Measurements from ENCODE around the gene ANKRD44. TPM values are rescaled to one million over a fixed set of nuclear protein-coding genes. Genes with fewer than 3 reads are reported as not detected.

The ANKRD44 gene
- total and polyA plus RNA-seq, 4 donors: 25.9 to 63.5 (median 31.5) TPM

GRCh38 chr2:197197895-197198311 lies 112.7 kb downstream of the ANKRD44 start:
- Histone ChIP-seq H3K27ac (ENCODE audit: low read depth, low read length) (no peak overlapping the region), H3K4me3 (ENCODE audit: low read depth, low read length) (no peak overlapping the region), H3K9me3 (ENCODE audit: control insufficient read depth, insufficient read depth, low read length) (no peaks in the 10 kb centered on the region), H3K4me1 (ENCODE audit: control insufficient read depth, insufficient read depth, low read length) (peaks cover 3% of the 10 kb centered on the region), H3K36me3 (ENCODE audit: control insufficient read depth, insufficient read depth, low read length) (peaks cover 5% of the 10 kb centered on the region), H3K27me3 (ENCODE audit: control insufficient read depth, insufficient read depth, low read length) (no peaks in the 10 kb centered on the region)
- 100% methylated on average over 2 of the region's 4 CpGs for WGBS (ENCODE audit: insufficient coverage)
- no peak for DNase-seq (ENCODE audit: low read depth in 4 of 6, low spot score in 6 of 6)

- H3K4me1 ChIP-seq (ENCODE audit: control insufficient read depth, insufficient read depth, low read length): peaks cover 3% of the 10 kb centered on the region
- H3K4me3 ChIP-seq (ENCODE audit: low read depth, low read length): no peak overlapping the region
- H3K27me3 ChIP-seq (ENCODE audit: control insufficient read depth, insufficient read depth, low read length): no peaks in the 10 kb centered on the region
- peaks cover 5% of the 10 kb centered on the region for H3K36me3 ChIP-seq (ENCODE audit: control insufficient read depth, insufficient read depth, low read length)
- no peak overlapping the region for H3K27ac ChIP-seq (ENCODE audit: low read depth, low read length)
- no peaks in the 10 kb centered on the region for H3K9me3 ChIP-seq (ENCODE audit: control insufficient read depth, insufficient read depth, low read length)
- WGBS (ENCODE audit: insufficient coverage): no CpG with 5 or more reads among the region's 2 CpGs
- peak in 1 of 6 donors; percentile 79 for DNase-seq (ENCODE audit: low read depth in 4 of 6, low spot score in 6 of 6)
These were observed 113.9 kb downstream of the ANKRD44 start for GRCh38 chr2:197196541-197197180.

GRCh38 chr2:197195518-197195917 lies 115.1 kb downstream of the ANKRD44 start:
- Histone ChIP-seq H3K4me3 (ENCODE audit: low read depth, low read length) (no peak overlapping the region), H3K27me3 (ENCODE audit: control insufficient read depth, insufficient read depth, low read length) (no peaks in the 10 kb centered on the region), H3K4me1 (ENCODE audit: control insufficient read depth, insufficient read depth, low read length) (peaks cover 3% of the 10 kb centered on the region), H3K9me3 (ENCODE audit: control insufficient read depth, insufficient read depth, low read length) (no peaks in the 10 kb centered on the region), H3K27ac (ENCODE audit: low read depth, low read length) (no peak overlapping the region), H3K36me3 (ENCODE audit: control insufficient read depth, insufficient read depth, low read length) (peaks cover 5% of the 10 kb centered on the region)
- WGBS (ENCODE audit: insufficient coverage): 83% methylated on average over 3 of the region's 3 CpGs
- DNase-seq (ENCODE audit: low read depth in 4 of 6, low spot score in 6 of 6): peak in 1 of 6 donors; percentile 88

GRCh38 chr2:197191940-197192322 lies 118.6 kb downstream of the ANKRD44 start:
- WGBS (ENCODE audit: insufficient coverage): no CpG with 5 or more reads among the region's 2 CpGs
- no peak for DNase-seq (ENCODE audit: low read depth in 4 of 6, low spot score in 6 of 6)
- Histone ChIP-seq H3K4me1 (ENCODE audit: control insufficient read depth, insufficient read depth, low read length) (no peaks in the 10 kb centered on the region), H3K27me3 (ENCODE audit: control insufficient read depth, insufficient read depth, low read length) (no peaks in the 10 kb centered on the region), H3K4me3 (ENCODE audit: low read depth, low read length) (no peak overlapping the region), H3K27ac (ENCODE audit: low read depth, low read length) (no peak overlapping the region), H3K36me3 (ENCODE audit: control insufficient read depth, insufficient read depth, low read length) (no peaks in the 10 kb centered on the region), H3K9me3 (ENCODE audit: control insufficient read depth, insufficient read depth, low read length) (no peaks in the 10 kb centered on the region)

GRCh38 chr2:197191177-197191939 lies 119.2 kb downstream of the ANKRD44 start:
- Histone ChIP-seq H3K27ac (ENCODE audit: low read depth, low read length) (no peak overlapping the region), H3K4me3 (ENCODE audit: low read depth, low read length) (no peak overlapping the region), H3K36me3 (ENCODE audit: control insufficient read depth, insufficient read depth, low read length) (no peaks in the 10 kb centered on the region), H3K27me3 (ENCODE audit: control insufficient read depth, insufficient read depth, low read length) (no peaks in the 10 kb centered on the region), H3K4me1 (ENCODE audit: control insufficient read depth, insufficient read depth, low read length) (no peaks in the 10 kb centered on the region), H3K9me3 (ENCODE audit: control insufficient read depth, insufficient read depth, low read length) (no peaks in the 10 kb centered on the region)
- WGBS (ENCODE audit: insufficient coverage): 75% methylated on average over 3 of the region's 4 CpGs
- DNase-seq (ENCODE audit: low read depth in 4 of 6, low spot score in 6 of 6): peak in 2 of 6 donors; percentile 70 to 82

DNA sequence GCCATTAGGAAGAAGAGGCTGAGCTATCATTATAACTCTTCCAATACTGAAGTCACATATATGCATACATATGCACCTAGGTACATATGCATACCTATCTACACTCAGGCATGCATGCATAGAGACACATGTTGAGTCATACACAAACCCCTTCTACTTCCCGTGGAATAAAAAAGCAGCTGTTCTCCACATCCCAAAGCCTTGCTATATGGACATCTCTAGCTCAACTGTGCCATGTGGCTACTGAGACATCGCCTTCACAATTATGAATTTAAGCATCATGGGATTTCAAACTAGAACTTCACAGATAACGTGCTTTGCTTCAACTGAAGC lies 120.5 kb downstream of the ANKRD44 start:
- no peaks in the 10 kb centered on the region for H3K9me3 ChIP-seq (ENCODE audit: control insufficient read depth, insufficient read depth, low read length)
- whole genome bisulfite sequencing (ENCODE audit: insufficient coverage): 33% methylated on average over 1 of the region's 3 CpGs
- H3K4me3 ChIP-seq (ENCODE audit: low read depth, low read length): no peak overlapping the region
- H3K4me1 ChIP-seq (ENCODE audit: control insufficient read depth, insufficient read depth, low read length): peaks cover 2% of the 10 kb centered on the region
- DNase-seq (ENCODE audit: low read depth in 4 of 6, low spot score in 6 of 6): no peak
- H3K36me3 ChIP-seq (ENCODE audit: control insufficient read depth, insufficient read depth, low read length): peaks cover under 1% of the 10 kb centered on the region
- H3K27ac ChIP-seq (ENCODE audit: low read depth, low read length): no peak overlapping the region
- H3K27me3 ChIP-seq (ENCODE audit: control insufficient read depth, insufficient read depth, low read length): no peaks in the 10 kb centered on the region

DNA sequence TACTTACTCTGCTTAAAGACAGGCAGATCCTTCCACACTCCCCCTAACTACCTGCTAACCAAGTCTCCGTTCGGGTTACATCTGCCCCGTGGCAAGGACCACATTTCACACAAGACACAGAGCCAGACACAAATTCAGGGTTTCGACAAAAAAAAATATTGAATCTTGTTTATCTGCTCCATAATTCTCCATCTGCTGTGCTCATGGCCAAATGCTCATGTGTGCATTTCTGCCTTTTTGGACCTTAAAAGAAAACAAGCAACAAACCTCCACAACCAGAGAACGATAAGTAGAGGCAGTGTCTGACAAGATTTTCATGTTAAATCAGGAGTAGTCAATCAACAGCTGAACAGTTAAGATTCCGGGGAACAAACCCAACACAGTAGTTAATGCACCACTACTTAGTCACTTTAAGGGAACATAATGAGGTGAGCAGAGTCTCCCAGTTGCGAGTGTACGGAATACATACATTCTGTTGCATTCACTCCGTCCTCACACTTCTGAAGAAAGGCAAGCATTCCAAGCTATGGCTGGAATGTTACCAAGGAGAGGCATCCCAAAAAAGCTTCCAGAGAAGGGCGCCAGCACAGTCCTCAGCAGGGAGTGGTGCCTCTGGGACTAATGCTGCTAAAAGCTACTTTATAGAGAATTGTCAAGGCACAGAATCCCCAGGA lies 121.0 kb downstream of the ANKRD44 start:
- Histone ChIP-seq H3K4me3 (ENCODE audit: low read depth, low read length) (no peak overlapping the region), H3K27me3 (ENCODE audit: control insufficient read depth, insufficient read depth, low read length) (no peaks in the 10 kb centered on the region)
- WGBS (ENCODE audit: insufficient coverage): 63% methylated on average over 5 of the region's 10 CpGs

DNA sequence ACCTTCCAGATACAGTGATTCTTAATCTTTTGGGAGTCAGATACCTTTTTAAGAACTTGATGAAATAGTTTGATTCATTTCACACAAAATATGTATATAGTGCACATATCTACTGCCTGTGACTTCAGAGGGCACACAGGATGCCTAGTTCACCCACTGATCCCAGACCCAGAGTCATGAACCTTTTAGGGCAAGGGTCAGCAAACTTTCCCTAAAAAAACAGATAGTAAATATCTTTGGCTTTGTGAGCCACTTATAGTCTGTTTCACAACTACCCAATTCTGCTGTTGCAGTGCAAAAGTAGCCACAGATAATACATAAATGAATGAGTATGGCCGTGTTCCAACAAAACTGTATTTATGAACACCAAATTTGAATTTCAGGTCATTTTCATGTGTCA lies 124.9 kb downstream of the ANKRD44 start:
- no peak for DNase-seq (ENCODE audit: low read depth in 4 of 6, low spot score in 6 of 6)
- H3K27ac ChIP-seq (ENCODE audit: low read depth, low read length): no peak overlapping the region
- no peaks in the 10 kb centered on the region for H3K27me3 ChIP-seq (ENCODE audit: control insufficient read depth, insufficient read depth, low read length)
- no CpG with 5 or more reads among the region's 1 CpG for WGBS (ENCODE audit: insufficient coverage)
- peaks cover 3% of the 10 kb centered on the region for H3K36me3 ChIP-seq (ENCODE audit: control insufficient read depth, insufficient read depth, low read length)
- H3K4me1 ChIP-seq (ENCODE audit: control insufficient read depth, insufficient read depth, low read length): peaks cover 5% of the 10 kb centered on the region
- no peak overlapping the region for H3K4me3 ChIP-seq (ENCODE audit: low read depth, low read length)
- no peaks in the 10 kb centered on the region for H3K9me3 ChIP-seq (ENCODE audit: control insufficient read depth, insufficient read depth, low read length)

More for the DNA sequence above, 121.0 kb downstream of the ANKRD44 start:
- peak in 1 of 6 donors; percentile 91 for DNase-seq (ENCODE audit: low read depth in 4 of 6, low spot score in 6 of 6)
- H3K4me1 ChIP-seq (ENCODE audit: control insufficient read depth, insufficient read depth, low read length): peaks cover 5% of the 10 kb centered on the region
- peaks cover 3% of the 10 kb centered on the region for H3K36me3 ChIP-seq (ENCODE audit: control insufficient read depth, insufficient read depth, low read length)
- H3K9me3 ChIP-seq (ENCODE audit: control insufficient read depth, insufficient read depth, low read length): no peaks in the 10 kb centered on the region
- H3K27ac ChIP-seq (ENCODE audit: low read depth, low read length): no peak overlapping the region

- Histone ChIP-seq H3K4me3 (ENCODE audit: low read depth, low read length) (no peak overlapping the region), H3K36me3 (ENCODE audit: control insufficient read depth, insufficient read depth, low read length) (peaks cover 3% of the 10 kb centered on the region), H3K4me1 (ENCODE audit: control insufficient read depth, insufficient read depth, low read length) (peaks cover 7% of the 10 kb centered on the region), H3K9me3 (ENCODE audit: control insufficient read depth, insufficient read depth, low read length) (no peaks in the 10 kb centered on the region), H3K27ac (ENCODE audit: low read depth, low read length) (peak overlapping the region; percentile 22), H3K27me3 (ENCODE audit: control insufficient read depth, insufficient read depth, low read length) (no peaks in the 10 kb centered on the region)
- DNase-seq (ENCODE audit: low read depth in 4 of 6, low spot score in 6 of 6): peak in 1 of 6 donors; percentile 49
- WGBS (ENCODE audit: insufficient coverage): 58% methylated on average over 6 of the region's 6 CpGs
These were observed 125.5 kb downstream of the ANKRD44 start for GRCh38 chr2:197184959-197185586.

Data from spinal cord (tissue), 10 donors.